Measurements from ENCODE around the gene FBXL12.
"Not testable (repeated sequence)": the region's sequence is repeated elsewhere in the genome, so short reads cannot be mapped to it uniquely, and the experiment has no call there.

The FBXL12 gene

DNA sequence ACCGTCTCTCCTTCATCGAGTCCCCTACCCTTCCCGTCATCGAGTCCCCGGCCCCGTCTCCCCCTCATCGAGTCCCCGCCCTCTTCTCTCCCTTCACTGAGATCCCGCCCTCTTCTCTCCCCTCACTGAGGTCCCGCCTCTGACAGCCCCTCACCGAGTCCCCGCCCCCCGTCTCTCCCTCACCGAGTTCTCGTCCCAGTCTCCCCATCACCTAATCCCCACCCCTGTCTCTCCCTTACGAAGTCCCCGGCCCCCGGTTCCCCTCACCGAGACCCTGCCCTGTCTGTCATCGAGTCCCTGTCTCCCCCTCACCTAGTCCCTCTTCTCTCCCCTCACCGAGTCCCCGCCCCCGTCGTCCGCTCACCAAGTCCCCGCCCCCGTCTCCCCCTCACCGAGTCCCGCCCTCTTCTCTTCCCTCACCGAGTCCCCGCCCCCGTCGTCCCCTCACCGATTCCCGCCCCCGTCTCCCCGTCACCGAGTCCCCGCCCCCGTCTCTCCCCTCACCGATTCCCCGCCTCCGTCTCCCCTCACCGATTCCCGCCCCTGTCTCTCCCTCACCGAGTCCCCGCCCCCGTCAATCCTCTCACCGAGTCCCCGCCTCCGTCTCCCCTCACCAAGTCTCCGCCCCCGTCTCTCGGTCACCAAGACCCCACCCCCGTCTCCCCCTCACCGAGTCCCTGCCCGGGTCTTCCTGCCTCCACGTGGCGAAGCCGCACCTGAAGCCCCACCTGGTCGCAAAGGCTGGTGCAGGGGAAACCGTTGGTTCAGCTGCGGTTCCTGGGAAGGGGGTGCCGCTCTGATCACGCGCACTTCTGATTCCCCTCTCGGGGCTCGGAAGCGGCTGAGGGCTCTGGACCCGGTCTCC lies 26.4 kb downstream of the FBXL12 start:
- DNase-seq (ENCODE audit: low read depth in 2 of 2), result peak; percentile 81 to 85

DNA sequence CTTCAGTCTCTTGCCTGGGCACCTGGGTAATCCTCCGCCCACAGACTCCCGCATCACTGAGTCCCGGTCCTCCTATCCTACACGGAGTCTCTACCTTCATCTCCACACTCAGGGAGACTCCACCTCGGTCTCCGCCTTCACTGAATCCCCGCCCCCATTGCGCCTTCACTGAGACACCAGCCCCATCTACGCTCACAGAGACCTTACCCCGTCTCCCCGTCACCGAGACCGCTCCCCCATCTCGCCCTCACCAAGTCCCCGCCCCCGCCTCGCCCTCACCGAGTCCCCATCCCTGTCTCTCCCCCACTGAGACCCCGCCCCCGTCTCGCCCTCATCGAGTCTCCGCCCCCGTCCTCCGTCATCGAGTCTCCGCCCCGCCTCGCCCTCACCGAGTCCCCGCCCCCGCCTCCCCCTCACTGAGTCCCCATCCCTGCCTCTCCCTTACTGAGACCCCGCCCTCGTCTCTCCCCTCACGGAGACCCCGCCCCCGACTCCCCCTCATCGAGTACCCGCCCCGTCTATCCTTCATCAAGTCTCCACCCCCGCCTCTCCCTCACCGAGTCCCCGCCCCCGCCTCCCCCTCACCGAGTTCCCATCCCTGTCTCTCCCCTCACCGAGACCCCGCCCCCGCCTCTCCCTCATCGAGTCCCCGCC lies 27.2 kb downstream of the FBXL12 start:
- peak; percentile 90 to 91 for DNase-seq (ENCODE audit: low read depth in 2 of 2)

DNA sequence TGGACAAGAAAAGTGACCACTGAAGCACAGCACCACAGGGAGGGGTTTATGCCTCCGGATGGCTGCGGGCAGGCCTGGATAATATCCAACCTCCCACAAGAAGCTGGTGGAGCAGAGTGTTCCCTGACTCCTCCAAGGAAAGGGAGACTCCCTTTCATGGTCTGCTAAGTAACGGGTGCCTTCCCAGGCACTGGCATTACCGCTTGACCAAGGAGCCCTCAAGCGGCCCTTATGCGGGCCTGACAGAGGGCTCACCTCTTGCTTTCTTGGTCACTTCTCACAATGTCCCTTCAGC lies 27.9 kb downstream of the FBXL12 start:
- DNase-seq (ENCODE audit: low read depth in 2 of 2), result not testable (repeated sequence)

DNA sequence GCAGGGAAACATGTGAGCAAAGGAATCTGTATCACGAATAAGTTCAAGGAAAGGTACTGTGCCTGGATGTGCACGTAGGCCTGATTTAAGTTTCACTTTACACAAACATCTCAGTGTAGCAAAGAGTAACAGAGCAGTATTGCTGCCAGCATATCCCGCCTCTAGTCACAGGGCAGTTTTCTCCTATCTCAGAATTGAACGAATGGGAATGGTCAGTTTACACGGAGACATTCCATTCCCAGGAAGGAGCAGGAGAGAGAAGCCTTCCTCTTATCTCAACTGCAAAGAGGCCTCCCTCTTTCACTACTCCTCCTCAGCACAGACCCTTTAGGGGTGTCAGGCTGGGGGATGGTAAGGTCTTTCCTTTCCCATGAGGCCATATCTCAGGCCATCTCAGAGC lies 29.3 kb downstream of the FBXL12 start:
- not testable (repeated sequence) for DNase-seq (ENCODE audit: low read depth in 2 of 2)

DNA sequence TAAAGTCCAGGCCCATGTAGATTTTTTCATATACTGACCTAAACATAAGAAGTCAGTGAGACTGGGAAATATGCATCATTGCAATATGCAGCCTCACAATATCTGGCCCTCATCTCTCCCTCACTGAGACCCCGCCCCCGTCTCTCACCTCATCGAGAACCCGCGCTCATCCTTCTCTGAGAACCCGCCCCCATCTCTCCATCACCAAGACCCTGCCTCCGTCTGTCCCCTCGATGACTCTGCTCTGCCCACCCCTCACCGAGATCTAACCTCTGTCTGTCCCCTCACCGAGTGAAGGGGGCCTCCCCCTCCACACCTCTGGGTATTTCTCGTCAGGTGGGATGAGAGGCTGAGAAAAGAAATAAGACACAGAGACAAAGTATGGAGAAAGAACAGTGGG lies 29.8 kb downstream of the FBXL12 start:
- no peak for DNase-seq (ENCODE audit: low read depth in 2 of 2)

DNA sequence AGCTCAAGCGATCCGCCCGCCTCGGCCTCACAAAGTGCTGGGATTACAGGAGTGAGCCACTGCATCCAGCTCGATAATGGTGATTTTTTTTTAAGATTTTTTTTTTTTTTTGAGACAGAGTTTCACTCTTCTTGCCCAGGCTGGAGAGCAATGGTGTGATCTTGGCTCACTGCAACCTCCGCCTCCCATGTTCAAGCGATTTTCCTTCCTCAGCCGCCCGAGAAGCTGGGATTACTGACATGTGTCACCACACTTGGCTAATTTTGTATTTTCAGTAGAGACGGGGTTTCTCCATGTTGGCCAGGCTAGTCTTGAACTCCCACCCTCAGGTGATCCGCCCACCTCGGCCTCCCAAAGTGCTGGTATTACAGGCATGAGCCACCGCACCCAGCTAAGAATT lies 30.3 kb downstream of the FBXL12 start:
- DNase-seq (ENCODE audit: low read depth in 2 of 2), result not testable (repeated sequence)

DNA sequence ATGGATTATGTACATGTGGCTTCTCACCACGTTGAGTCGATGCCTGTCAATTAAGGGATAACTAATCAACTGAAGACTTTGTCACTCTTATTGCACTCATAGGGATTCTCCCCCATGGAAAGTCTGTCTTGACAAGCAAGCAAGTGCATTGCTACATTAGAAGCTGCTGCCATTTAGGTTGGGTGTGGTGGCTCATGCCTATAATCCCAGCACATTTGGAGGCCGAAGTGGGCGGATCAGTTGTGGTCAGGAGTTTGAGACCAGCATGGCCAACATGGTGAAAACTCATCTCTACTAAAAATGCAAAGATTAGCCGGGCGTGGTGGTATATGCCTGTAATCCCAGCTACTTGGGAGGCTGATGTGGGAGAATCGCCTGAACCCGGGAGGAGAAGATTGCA lies 32.1 kb downstream of the FBXL12 start:
- DNase-seq (ENCODE audit: low read depth in 2 of 2), result no peak

DNA sequence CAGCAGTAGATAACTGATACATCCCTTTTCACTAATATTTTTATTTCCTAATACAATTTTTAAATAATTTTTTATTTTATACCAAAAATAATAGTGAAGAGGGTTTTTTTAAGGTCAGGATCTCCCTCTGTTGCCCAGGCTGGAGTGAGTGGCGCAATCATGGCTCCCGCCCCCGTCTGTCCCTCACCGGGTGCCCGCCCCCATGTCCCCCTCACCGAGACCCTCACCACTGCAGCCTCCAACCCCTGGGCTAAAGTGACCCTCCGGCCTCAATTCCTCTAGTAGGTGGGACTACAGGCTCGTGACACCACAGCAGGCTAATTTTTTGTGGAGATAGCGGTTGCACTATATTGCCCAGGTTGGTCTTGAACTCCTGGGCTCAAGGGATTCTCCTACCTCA lies 32.5 kb downstream of the FBXL12 start:
- no peak for DNase-seq (ENCODE audit: low read depth in 2 of 2)

DNA sequence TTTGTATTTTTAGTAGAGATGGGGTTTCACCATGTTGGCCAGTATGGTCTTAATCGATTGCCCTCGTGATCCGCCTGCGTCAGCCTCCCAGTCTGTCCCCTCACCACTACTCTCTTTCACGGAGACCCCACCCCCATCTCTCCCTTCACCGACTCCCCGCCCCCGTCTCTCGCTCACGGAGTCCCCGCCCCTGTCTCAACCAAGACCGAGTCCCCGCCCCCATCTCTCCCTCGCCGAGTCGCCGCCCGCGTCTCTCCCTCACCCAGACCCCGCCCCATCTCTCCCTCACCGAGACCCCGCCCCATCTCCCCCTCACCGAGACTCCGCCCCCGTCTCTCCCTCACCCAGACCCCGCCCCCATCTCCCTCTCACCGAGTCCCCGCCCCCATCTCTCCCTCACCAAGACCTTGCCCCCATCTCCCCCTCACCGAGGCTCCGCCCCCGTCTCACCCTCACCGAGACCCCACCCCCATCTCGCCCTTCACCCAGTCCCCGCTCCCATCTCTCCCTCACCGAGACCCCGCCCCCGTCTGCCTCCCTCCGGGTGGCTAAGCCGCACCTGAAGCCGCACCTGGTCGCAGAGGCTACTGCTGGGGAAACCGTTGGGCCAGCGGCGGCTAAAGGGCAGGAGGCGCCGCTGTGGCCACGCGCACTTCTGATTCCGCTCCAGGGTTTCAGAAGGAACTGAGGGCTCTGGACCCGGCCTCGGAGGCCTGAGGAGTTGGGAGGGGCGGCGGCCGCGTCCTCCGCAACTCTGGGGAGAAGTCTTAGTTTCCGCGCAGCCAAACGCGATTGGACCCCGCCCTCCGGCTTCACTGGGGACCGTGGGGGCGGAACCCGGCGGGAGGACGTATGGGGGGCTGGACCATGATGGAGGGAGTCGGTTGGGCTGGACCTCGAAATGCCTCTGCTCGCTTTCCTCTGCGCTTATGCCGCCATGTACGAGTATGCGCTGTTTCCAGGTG lies 33.2 kb downstream of the FBXL12 start:
- DNase-seq (ENCODE audit: low read depth in 2 of 2), result peak; percentile 85 to 88

DNA sequence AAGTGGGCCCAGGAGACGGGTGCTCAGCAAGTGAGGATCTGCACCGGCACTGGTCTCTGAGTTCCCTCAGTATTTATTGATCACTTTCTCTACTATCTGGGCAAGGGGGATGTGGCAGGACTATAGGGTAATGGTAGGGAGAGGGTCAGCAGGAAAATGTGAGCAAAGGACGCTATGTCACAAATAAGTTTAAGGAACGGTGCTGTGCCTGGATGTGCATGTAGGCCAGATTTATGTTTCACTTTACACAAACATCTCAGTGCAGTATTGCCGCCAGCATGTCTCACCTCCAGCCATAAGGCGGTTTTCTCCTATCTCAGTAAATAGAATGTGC lies 34.7 kb downstream of the FBXL12 start:
- DNase-seq (ENCODE audit: low read depth in 2 of 2), result not testable (repeated sequence)

DNA sequence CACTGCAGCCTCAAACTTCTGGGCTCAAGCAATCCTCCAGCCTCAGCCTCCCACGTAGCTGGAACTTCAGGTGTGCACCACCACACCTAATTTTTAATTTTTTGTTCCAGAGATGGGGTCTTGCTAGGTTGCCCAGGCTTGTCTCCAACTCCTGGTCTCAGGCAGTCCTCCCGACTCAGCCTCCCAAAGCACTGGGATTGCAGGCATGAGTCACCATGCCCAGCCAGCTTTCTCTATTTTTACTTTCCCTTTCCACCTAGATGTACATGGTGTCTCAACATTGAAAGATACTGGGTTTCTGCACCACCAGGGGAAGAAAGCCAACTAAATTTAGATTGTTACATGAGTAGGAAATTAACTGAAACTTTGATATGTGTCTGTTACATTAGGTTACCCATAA lies 36.5 kb downstream of the FBXL12 start:
- no peak for DNase-seq (ENCODE audit: low read depth in 2 of 2)

DNA sequence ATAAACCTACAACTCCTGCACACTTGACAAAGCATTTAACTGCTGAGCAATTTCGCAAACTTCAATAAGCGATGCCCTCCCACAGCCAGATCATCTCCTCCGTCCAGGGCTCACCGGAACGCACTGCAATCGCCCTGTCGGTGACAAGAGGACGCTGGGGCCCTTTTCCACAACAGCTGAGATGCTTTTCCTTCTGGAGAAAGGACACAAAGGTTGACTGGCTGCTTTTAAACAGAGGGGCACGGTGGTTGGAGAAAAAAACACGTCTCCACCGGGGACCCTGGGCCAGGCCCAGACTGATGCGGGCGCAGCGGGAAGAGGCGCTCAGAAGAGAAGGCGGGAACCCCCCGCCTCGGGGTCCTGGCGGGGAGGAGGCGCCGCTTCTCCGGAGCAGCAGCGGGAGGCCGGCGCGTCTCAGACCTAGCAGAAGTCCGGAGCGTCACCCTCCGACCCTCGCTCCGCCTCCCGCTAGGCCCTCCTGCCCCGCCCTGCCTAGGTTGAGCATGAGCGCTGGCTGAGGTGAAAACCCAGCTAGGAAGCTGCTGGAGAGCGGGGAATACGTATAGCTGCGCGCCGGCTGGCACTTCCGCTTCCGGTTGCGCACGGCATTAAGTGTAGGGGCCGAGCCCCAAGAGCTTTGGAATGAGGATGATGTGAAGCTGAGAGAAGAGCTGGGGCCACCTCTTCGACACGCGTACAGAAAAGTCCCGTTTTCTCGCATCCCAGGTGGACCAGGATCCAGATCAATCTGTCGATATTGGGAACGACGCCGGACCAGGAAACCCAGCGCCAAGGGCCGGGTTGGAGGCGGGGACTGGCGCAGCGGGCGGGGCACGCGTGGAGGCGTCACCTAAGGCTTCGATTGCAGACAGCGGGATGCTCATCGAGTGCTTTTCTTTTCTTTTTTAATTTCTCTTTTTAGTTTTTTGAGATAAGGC lies 50.4 kb downstream of the FBXL12 start, which contains the start of gene ZNF846:
TSS of gene ZNF846 (minus strand) at position 564 of the 938 bp plus-strand sequence. CDS start 3,788 bp downstream, outside the sequence.
- peak; percentile 87 to 88 for DNase-seq (ENCODE audit: low read depth in 2 of 2)
